ENCODE results near the gene LGALS12.

LGALS12 gene

GRCh38 chr11:63563201-63564055 is 57.5 kb downstream of the LGALS12 start, which contains the start of gene PLAAT2:
Gene PLAAT2, minus strand, starts transcription at chr11:63563379. Its CDS starts 55 bp downstream, at chr11:63563324.
- TF ChIP-seq CTCF (IDR thresholded peaks at IDR 0.05): no peak

GRCh38 chr11:63564056-63564774 is 58.3 kb downstream of the LGALS12 start:
- no peak for TF ChIP-seq CTCF (IDR thresholded peaks at IDR 0.05)

GRCh38 chr11:63564784-63565350 is 59.0 kb downstream of the LGALS12 start:
- no peak for TF ChIP-seq CTCF (IDR thresholded peaks at IDR 0.05)
